Measurements from ENCODE around the gene FNDC3B. TPM values are rescaled to one million over a fixed set of nuclear protein-coding genes. Genes with fewer than 3 reads are reported as not detected.

FNDC3B gene
- total and polyA plus RNA-seq, 9 donors, result 22.1 to 198 (median 108) TPM

DNA sequence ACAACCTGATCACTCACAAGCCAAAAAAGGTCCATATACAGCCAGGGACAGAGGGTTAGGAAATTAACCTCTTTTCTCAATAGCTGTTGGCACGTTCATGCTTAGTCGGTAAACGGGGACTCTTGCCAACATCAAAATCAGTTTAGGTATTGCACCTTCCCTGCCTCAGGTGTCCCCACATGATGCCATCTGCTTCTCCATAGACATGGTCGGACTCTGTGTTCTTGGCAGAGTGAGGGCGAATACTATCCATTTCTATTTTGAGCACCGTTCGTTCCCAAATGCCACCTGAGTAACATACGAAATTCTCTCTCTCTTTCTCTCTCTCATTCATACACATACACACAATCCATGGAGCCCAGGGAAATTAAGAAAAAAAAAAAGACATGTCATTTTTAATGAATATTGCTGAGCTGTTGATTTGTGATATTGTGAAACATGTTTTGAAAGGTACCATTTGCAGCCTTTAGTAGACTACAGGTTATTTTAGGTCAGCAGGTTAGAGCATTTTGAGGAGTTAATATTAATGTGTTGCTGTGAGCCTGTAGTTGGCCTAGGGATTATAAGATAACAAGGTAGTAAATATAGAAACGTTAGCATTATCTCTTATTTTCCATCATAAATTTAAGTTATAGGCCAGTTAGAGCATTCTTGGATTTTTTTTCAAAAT lies 330.3 kb downstream of the FNDC3B start:
- 78 to 81% (median 81%) methylated on average over 9 of the region's 9 CpGs for WGBS, 3 donors

DNA sequence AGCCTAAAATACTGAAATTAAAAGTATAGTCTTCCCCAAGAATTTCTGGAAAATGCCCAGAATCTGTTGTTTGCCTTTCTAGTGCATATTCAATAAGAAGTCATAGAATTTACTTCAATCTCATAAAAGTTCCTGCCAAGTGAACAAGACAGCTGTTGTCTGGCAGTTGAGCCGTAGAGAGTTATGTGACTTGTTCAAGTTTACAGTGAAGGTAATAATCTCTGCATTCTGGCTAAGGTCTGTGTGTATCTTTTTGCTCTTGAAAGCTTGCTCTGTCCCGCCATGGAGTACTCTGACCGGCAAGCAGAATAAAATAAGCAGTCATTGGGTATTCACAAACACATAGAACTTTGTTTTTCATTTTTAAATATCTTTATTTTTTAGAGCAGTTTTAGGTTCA lies 331.0 kb downstream of the FNDC3B start:
- no peak for TF ChIP-seq EP300 (IDR thresholded peaks at IDR 0.05)
- TF ChIP-seq POLR2A (IDR thresholded peaks at IDR 0.05), result no peak
- TF ChIP-seq, protein P1, sequence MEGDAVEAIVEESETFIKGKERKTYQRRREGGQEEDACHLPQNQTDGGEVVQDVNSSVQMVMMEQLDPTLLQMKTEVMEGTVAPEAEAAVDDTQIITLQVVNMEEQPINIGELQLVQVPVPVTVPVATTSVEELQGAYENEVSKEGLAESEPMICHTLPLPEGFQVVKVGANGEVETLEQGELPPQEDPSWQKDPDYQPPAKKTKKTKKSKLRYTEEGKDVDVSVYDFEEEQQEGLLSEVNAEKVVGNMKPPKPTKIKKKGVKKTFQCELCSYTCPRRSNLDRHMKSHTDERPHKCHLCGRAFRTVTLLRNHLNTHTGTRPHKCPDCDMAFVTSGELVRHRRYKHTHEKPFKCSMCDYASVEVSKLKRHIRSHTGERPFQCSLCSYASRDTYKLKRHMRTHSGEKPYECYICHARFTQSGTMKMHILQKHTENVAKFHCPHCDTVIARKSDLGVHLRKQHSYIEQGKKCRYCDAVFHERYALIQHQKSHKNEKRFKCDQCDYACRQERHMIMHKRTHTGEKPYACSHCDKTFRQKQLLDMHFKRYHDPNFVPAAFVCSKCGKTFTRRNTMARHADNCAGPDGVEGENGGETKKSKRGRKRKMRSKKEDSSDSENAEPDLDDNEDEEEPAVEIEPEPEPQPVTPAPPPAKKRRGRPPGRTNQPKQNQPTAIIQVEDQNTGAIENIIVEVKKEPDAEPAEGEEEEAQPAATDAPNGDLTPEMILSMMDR (IDR thresholded peaks at IDR 0.05), result no peak
- WGBS, 3 donors, result 60 to 72% (median 63%) methylated on average over 3 of the region's 3 CpGs
- no peak overlapping the region for H3K4me3 ChIP-seq
- intact Hi-C loops (cut with DNase I), result no loop called here
- peaks cover 3% of the 10 kb centered on the region for H3K4me1 ChIP-seq (ENCODE audit: insufficient read depth)
- H3K27me3 ChIP-seq, result no peaks in the 10 kb centered on the region
- H3K36me3 ChIP-seq, result no peaks in the 10 kb centered on the region
- H3K9me3 ChIP-seq, result no peaks in the 10 kb centered on the region
- no peak overlapping the region for H3K27ac ChIP-seq
- no peak for DNase-seq

More for the DNA sequence above, 330.3 kb downstream of the FNDC3B start:
- intact Hi-C loops (cut with DNase I), result no loop called here
- TF ChIP-seq POLR2A (IDR thresholded peaks at IDR 0.05), result no peak
- Histone ChIP-seq H3K27ac (no peak overlapping the region), H3K27me3 (no peaks in the 10 kb centered on the region), H3K36me3 (no peaks in the 10 kb centered on the region), H3K4me3 (no peak overlapping the region), H3K9me3 (no peaks in the 10 kb centered on the region), H3K4me1 (ENCODE audit: insufficient read depth) (peaks cover 3% of the 10 kb centered on the region)
- no peak for DNase-seq

DNA sequence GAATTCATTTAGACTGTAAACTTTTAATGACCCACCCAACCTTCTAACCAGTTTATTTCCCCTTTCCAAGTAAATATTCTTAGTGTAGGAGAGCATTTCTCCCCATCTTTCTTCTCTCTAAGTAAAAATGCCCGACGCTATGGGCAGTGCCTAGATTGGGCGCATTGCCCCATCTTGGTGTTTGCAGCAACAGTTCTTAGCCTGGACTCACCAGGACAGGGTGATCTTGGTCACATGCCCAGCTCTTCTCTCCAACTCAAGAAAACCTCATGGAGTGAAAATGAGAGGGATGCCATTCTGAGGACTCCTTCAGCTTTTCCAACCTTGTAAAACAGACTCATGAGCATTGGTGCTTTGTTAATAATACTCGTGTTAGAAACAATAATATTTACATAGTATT lies 332.2 kb downstream of the FNDC3B start:
- intact Hi-C loops (cut with DNase I), result no loop called here
- H3K4me3 ChIP-seq, result no peak overlapping the region
- H3K27ac ChIP-seq, result no peak overlapping the region
- no peaks in the 10 kb centered on the region for H3K27me3 ChIP-seq
- 73 to 83% (median 78%) methylated on average over 4 of the region's 4 CpGs for WGBS, 3 donors
- no peak for DNase-seq
- H3K9me3 ChIP-seq, result no peaks in the 10 kb centered on the region
- H3K36me3 ChIP-seq, result no peaks in the 10 kb centered on the region
- H3K4me1 ChIP-seq (ENCODE audit: insufficient read depth), result peaks cover 5% of the 10 kb centered on the region
- TF ChIP-seq POLR2A (IDR thresholded peaks at IDR 0.05) (no peak), EP300 (IDR thresholded peaks at IDR 0.05) (no peak)
- TF ChIP-seq, protein P1 (IDR thresholded peaks at IDR 0.05), result no peak

DNA sequence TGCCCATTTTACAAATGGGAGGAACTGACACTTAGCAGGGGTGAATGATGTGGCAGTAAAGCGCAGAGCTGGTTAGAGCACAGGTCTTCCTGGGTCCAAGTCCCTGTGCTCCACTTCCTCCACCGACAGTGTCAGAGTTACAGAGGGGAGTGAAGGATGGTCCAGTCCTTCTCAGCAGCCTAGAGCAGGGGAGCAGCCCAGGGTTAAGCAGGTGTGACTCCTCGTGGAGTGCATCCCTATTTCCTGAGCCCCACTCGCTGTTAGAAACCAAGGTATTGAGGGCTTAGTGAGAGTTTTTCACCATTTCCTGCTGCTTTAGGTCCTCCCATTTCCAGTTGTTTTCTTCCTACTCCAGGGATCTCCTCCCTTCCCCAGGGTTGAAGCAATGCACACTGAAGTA lies 333.5 kb downstream of the FNDC3B start:
- H3K36me3 ChIP-seq, result no peaks in the 10 kb centered on the region
- no peak for DNase-seq
- TF ChIP-seq EP300 (IDR thresholded peaks at IDR 0.05), result no peak
- TF ChIP-seq POLR2A (IDR thresholded peaks at IDR 0.05), result no peak
- TF ChIP-seq, protein P1 (IDR thresholded peaks at IDR 0.05), result no peak
- peaks cover 5% of the 10 kb centered on the region for H3K4me1 ChIP-seq (ENCODE audit: insufficient read depth)
- 88 to 99% (median 95%) methylated on average over 4 of the region's 4 CpGs for WGBS, 3 donors
- intact Hi-C loops (cut with DNase I), result no loop called here
- no peaks in the 10 kb centered on the region for H3K27me3 ChIP-seq
- H3K9me3 ChIP-seq, result no peaks in the 10 kb centered on the region
- no peak overlapping the region for H3K4me3 ChIP-seq
- no peak overlapping the region for H3K27ac ChIP-seq

DNA sequence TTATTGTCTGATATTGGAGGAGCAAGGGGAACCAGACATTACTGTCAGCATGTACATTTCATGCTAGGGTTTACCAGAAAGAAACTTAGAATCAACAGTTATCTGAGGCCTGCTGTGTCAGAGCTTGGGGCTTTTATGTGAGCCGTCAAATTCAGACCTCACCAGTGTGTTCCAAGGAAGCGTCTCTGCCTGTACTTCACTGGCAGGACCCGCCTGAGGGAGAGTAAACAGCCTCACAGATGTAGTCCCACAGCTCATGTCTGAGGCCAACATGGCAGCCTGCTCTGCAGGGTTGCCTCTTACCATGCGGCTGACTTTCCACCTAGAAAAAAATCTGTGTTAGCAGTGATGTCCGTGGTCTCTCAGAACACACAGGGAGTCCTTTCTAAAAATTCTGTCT lies 334.5 kb downstream of the FNDC3B start:
- no peak for DNase-seq
- no peaks in the 10 kb centered on the region for H3K9me3 ChIP-seq
- H3K27me3 ChIP-seq, result no peaks in the 10 kb centered on the region
- H3K4me3 ChIP-seq, result no peak overlapping the region
- intact Hi-C loops (cut with DNase I), result no loop called here
- no peak overlapping the region for H3K27ac ChIP-seq
- no peaks in the 10 kb centered on the region for H3K36me3 ChIP-seq
- TF ChIP-seq EP300 (IDR thresholded peaks at IDR 0.05) (no peak), POLR2A (IDR thresholded peaks at IDR 0.05) (no peak)
- TF ChIP-seq, protein P1 (IDR thresholded peaks at IDR 0.05), result no peak
- peaks cover 3% of the 10 kb centered on the region for H3K4me1 ChIP-seq (ENCODE audit: insufficient read depth)
- WGBS, 3 donors, result 90 to 97% (median 95%) methylated on average over 5 of the region's 5 CpGs
